NCI-H2029 (cell line): Measurements from ENCODE around the gene TAF5.
"Not testable (repeated sequence)": the region's sequence is repeated elsewhere in the genome, so short reads cannot be mapped to it uniquely, and the experiment has no call there.

ENCODE experiments used
- DNase-seq: peaks from one replicate; lab custom pipeline; 2025; lab: John Stamatoyannopoulos, UW

Gene TAF5

GRCh38 chr10:103415581-103415980 lies 47.8 kb downstream of the TAF5 start:
- no peak for DNase-seq

- no peak for DNase-seq
Observed at GRCh38 chr10:103416436-103417147, 48.8 kb downstream of the TAF5 start.

- DNase-seq = not testable (repeated sequence)
Observed at GRCh38 chr10:103417148-103417469, 49.3 kb downstream of the TAF5 start.

- no peak for DNase-seq
Observed at GRCh38 chr10:103417601-103418000, 49.8 kb downstream of the TAF5 start.

GRCh38 chr10:103419101-103419500 lies 51.3 kb downstream of the TAF5 start:
- DNase-seq = no peak

- DNase-seq = no peak
Observed at GRCh38 chr10:103423748-103424147, 56.0 kb downstream of the TAF5 start.

- no peak for DNase-seq
Observed at GRCh38 chr10:103427866-103428265, 60.1 kb downstream of the TAF5 start.

- no peak for DNase-seq
Observed at GRCh38 chr10:103428989-103429643, 61.3 kb downstream of the TAF5 start.

- no peak for DNase-seq
Observed at GRCh38 chr10:103429647-103430046, 61.9 kb downstream of the TAF5 start.

- no peak for DNase-seq
Observed at GRCh38 chr10:103431902-103432301, 64.1 kb downstream of the TAF5 start.

GRCh38 chr10:103433858-103434257 lies 66.1 kb downstream of the TAF5 start:
- DNase-seq = no peak
